HFF-Myc (cell line): ENCODE measurements around the gene ABR.
"Not testable (repeated sequence)": the region's sequence is repeated elsewhere in the genome, so short reads cannot be mapped to it uniquely, and the experiment has no call there.

Experiments
- DNase-seq: peaks from one replicate; pipeline ENCODE4 v3.0.0-alpha.2; 2011; ENCODE audit warnings: low read depth; ENCODE audit errors: extremely low read depth
- H3K4me3 ChIP-seq: replicated peaks from 2 replicates; pipeline ENCODE4 v1.5.1; 2011; ENCODE audit warnings: low read depth, mild to moderate bottlenecking, control low read depth, low read length
- CTCF ChIP-seq: IDR thresholded peaks from 2 replicates; pipeline ENCODE4 v1.5.1; 2012; ENCODE audit warnings: mild to moderate bottlenecking, low read depth, low read length, control low read depth; ENCODE audit errors: missing control alignments

The ABR gene

GRCh38 chr17:1045456-1045855, 134.3 kb downstream of the ABR start:
- no peak for DNase-seq
- TF ChIP-seq CTCF: no peak
- no peak overlapping the region for H3K4me3 ChIP-seq

- not testable (repeated sequence) for DNase-seq, H3K4me3 ChIP-seq
These were observed 135.3 kb downstream of the ABR start for GRCh38 chr17:1044387-1045009.

GRCh38 chr17:1043601-1044251, 136.1 kb downstream of the ABR start:
- DNase-seq: no peak
- H3K4me3 ChIP-seq: no peak overlapping the region
- TF ChIP-seq CTCF: no peak

GRCh38 chr17:1042486-1042885, 137.3 kb downstream of the ABR start:
- TF ChIP-seq CTCF: no peak
- no peak overlapping the region for H3K4me3 ChIP-seq
- no peak for DNase-seq

GRCh38 chr17:1041746-1042145, 138.0 kb downstream of the ABR start:
- no peak for TF ChIP-seq CTCF
- no peak for DNase-seq

GRCh38 chr17:1040216-1040600, 139.6 kb downstream of the ABR start:
- DNase-seq: no peak
- no peak for TF ChIP-seq CTCF
- H3K4me3 ChIP-seq: no peak overlapping the region

More at GRCh38 chr17:1041746-1042145, 138.0 kb downstream of the ABR start:
- H3K4me3 ChIP-seq: no peak overlapping the region

- no peak for TF ChIP-seq CTCF
- no peak for DNase-seq
- no peak overlapping the region for H3K4me3 ChIP-seq
These were observed 140.1 kb downstream of the ABR start for GRCh38 chr17:1039511-1040215.
